ENCODE data around the gene DISP2. TPM values are rescaled to one million over a fixed set of nuclear protein-coding genes. Genes with fewer than 3 reads are reported as not detected.
A peak's percentile ranks its signal among the peaks of the same experiment; 100 is the strongest.

DISP2 gene, protein sequence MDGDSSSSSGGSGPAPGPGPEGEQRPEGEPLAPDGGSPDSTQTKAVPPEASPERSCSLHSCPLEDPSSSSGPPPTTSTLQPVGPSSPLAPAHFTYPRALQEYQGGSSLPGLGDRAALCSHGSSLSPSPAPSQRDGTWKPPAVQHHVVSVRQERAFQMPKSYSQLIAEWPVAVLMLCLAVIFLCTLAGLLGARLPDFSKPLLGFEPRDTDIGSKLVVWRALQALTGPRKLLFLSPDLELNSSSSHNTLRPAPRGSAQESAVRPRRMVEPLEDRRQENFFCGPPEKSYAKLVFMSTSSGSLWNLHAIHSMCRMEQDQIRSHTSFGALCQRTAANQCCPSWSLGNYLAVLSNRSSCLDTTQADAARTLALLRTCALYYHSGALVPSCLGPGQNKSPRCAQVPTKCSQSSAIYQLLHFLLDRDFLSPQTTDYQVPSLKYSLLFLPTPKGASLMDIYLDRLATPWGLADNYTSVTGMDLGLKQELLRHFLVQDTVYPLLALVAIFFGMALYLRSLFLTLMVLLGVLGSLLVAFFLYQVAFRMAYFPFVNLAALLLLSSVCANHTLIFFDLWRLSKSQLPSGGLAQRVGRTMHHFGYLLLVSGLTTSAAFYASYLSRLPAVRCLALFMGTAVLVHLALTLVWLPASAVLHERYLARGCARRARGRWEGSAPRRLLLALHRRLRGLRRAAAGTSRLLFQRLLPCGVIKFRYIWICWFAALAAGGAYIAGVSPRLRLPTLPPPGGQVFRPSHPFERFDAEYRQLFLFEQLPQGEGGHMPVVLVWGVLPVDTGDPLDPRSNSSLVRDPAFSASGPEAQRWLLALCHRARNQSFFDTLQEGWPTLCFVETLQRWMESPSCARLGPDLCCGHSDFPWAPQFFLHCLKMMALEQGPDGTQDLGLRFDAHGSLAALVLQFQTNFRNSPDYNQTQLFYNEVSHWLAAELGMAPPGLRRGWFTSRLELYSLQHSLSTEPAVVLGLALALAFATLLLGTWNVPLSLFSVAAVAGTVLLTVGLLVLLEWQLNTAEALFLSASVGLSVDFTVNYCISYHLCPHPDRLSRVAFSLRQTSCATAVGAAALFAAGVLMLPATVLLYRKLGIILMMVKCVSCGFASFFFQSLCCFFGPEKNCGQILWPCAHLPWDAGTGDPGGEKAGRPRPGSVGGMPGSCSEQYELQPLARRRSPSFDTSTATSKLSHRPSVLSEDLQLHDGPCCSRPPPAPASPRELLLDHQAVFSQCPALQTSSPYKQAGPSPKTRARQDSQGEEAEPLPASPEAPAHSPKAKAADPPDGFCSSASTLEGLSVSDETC (N-terminal part only)
- 3.6 TPM for total RNA-seq (ENCODE audit: unreplicated experiment)
- long read RNA-seq, full-length matches to known transcripts: 1 of 2 reads
- long read RNA-seq, partial matches to known transcripts: 0 of 2 reads
- long read RNA-seq, other reads (novel, unspliced or antisense): 1 of 2 reads

DNA sequence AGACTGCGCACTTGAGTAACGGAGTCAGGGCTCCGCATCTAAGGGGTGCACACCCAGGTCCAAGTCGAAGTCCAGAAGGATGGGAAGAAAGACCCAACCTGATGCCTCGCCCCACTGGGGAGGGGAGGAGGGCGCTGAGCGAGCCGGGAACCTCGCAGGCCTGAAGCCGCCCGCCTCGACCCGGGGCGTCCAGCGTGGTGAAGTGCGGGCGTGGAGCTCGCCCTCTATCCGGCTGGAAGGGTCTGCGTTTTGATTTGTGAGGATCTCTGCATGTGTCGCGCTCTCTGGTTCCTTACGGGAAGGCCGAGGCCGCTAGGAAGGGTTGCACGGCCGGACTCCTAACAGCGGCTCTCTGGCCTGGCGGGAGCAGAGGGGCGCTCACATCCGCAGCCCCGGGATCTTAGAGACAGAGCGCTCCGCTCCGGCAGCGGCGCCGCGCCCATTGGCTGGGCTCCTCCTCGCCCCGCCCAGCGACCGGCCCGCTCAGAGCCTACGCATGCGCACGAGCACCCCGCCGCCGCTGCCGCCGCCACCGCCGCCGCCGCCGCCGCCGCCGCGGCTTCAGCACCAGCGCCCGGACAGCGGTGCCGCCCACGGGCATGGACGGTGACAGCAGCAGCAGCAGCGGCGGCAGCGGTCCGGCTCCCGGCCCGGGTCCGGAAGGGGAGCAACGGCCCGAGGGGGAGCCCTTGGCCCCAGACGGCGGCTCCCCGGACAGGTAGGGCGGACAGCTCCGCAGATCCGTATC, at the start of gene DISP2:
DISP2 (plus strand) TSS at position 497 of the 748 bp plus-strand sequence; CDS start at position 600, 103 bp downstream.
- peaks cover 8% of the 10 kb centered on the region for H3K4me1 Mint-ChIP-seq (ENCODE audit: unreplicated experiment)
- H3K27ac Mint-ChIP-seq (ENCODE audit: unreplicated experiment): peak within 1 kb of the TSS; percentile 9
- TF ChIP-seq, protein P1, sequence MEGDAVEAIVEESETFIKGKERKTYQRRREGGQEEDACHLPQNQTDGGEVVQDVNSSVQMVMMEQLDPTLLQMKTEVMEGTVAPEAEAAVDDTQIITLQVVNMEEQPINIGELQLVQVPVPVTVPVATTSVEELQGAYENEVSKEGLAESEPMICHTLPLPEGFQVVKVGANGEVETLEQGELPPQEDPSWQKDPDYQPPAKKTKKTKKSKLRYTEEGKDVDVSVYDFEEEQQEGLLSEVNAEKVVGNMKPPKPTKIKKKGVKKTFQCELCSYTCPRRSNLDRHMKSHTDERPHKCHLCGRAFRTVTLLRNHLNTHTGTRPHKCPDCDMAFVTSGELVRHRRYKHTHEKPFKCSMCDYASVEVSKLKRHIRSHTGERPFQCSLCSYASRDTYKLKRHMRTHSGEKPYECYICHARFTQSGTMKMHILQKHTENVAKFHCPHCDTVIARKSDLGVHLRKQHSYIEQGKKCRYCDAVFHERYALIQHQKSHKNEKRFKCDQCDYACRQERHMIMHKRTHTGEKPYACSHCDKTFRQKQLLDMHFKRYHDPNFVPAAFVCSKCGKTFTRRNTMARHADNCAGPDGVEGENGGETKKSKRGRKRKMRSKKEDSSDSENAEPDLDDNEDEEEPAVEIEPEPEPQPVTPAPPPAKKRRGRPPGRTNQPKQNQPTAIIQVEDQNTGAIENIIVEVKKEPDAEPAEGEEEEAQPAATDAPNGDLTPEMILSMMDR (IDR thresholded peaks at IDR 0.05; ENCODE audit: unreplicated experiment): no peak
- H3K27me3 Mint-ChIP-seq (ENCODE audit: unreplicated experiment): peaks cover 17% of the 10 kb centered on the region
- no peaks in the 10 kb centered on the region for H3K36me3 Mint-ChIP-seq (ENCODE audit: low read depth, unreplicated experiment)
- H3K4me3 Mint-ChIP-seq (ENCODE audit: unreplicated experiment): peak within 1 kb of the TSS; percentile 78
- H3K9me3 Mint-ChIP-seq (ENCODE audit: unreplicated experiment): no peaks in the 10 kb centered on the region
- peak; percentile 94 for DNase-seq (ENCODE audit: low spot score)

DNA sequence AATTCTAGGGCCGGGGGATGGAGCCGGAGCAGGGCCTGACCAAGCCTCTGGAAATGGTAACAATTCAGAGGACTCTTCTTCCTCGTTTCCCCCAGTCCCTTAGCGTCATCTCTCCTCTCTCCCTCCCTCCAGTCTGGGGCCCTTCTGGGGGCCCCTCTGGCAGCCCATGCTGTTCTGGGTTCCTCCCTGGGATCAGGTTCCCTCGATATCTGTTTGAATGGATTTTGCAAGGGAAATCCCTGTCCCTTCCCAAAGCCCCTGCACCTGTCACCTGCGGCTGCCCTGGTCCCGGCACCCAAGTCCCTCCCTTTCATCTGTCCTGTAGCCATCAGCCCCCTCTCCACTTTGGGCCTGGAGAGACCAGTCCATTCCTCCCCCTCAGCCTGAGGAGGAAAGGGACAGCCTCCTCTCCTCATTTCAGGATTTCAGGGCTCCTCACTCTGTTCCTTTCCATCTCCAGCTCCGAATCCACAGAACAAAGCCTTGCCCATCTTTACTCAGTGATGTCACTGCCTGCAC, 48.6 kb upstream of the DISP2 start:
- Mint-ChIP-seq H3K27ac (ENCODE audit: unreplicated experiment) (no peak overlapping the region), H3K4me3 (ENCODE audit: unreplicated experiment) (no peak overlapping the region), H3K4me1 (ENCODE audit: unreplicated experiment) (peaks cover 39% of the 10 kb centered on the region), H3K27me3 (ENCODE audit: unreplicated experiment) (peaks cover 8% of the 10 kb centered on the region), H3K9me3 (ENCODE audit: unreplicated experiment) (no peaks in the 10 kb centered on the region), H3K36me3 (ENCODE audit: low read depth, unreplicated experiment) (no peaks in the 10 kb centered on the region)
- no peak for DNase-seq (ENCODE audit: low spot score)
- TF ChIP-seq, protein P1 (IDR thresholded peaks at IDR 0.05; ENCODE audit: unreplicated experiment): no peak

DNA sequence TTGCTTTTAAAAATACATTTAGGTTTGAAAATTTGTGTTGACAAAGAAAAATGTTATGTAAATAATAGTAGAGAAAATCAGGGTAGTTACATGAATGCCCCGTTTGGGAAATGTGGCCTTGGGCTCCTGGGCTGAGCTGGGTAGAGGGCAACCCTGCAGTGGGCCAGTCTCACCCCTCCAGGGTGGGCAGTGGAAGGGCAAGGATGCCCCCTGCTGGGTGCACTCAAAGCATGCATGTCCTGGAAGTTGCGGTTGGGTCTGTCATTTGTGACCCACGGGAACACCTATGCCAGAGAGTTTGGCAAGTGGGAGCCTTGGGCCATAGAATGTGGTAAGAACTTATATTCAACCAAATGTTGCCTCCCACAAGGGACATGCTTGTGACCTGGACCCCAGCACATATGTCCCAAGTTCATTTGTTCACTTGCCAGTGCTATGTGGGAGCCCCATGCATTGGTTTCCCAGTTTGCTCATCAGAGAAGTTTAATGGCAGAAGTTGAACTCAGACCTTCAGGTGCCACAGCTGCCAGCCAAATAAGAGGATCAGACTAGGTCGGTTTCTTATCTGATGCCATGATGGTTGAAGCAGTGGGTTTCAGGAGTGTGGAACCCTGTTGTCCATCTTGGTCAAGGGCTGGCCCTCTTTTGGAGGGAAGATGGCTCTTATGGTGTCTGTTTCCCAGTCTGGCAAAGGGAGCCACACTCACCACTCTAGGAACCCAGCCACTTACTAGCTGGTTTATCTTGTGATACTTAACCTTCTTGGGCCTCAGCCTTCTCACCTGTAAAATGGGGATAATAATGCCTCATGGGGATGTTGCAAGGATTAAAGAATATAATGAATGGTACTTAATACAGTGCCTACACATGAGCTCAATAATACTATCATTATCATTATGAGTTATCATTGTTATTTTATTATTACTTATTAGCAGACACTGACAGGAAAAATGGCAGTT, 47.7 kb upstream of the DISP2 start:
- Mint-ChIP-seq H3K36me3 (ENCODE audit: low read depth, unreplicated experiment) (no peaks in the 10 kb centered on the region), H3K27ac (ENCODE audit: unreplicated experiment) (no peak overlapping the region), H3K9me3 (ENCODE audit: unreplicated experiment) (no peaks in the 10 kb centered on the region), H3K27me3 (ENCODE audit: unreplicated experiment) (peaks cover 11% of the 10 kb centered on the region), H3K4me1 (ENCODE audit: unreplicated experiment) (peaks cover 47% of the 10 kb centered on the region), H3K4me3 (ENCODE audit: unreplicated experiment) (no peak overlapping the region)
- peak; percentile 84 for DNase-seq (ENCODE audit: low spot score)
- TF ChIP-seq, protein P1 (IDR thresholded peaks at IDR 0.05; ENCODE audit: unreplicated experiment): peak; percentile 78

Data from endothelial cell (in vitro differentiated cells).